Hepatocyte (in vitro differentiated cells): ENCODE measurements around the gene DIP2C. TPM values are rescaled to one million over a fixed set of nuclear protein-coding genes. Genes with fewer than 3 reads are reported as not detected.

Experiments used
- DNase-seq: peaks from one replicate; pipeline ENCODE4 v3.0.0-alpha.2; 2016; ENCODE audit warnings: low spot score
- H2AFZ ChIP-seq: fragments of 200-600 bp; sonication (generic); 2 replicates; pipeline ENCODE4 v1.6.0; 2016; ENCODE audit warnings: antibody characterized with exemption, mild to moderate bottlenecking
- H3K27ac ChIP-seq: fragments of 200-600 bp; sonication (generic); 2 replicates; pipeline ENCODE4 v1.5.1; 2016; ENCODE audit warnings: mild to moderate bottlenecking
- H3K27me3 ChIP-seq: fragments of 200-600 bp; sonication (generic); 2 replicates; pipeline ENCODE4 v1.6.1; 2016
- H3K36me3 ChIP-seq: fragments of 200-600 bp; sonication (generic); replicated peaks from 2 replicates; pipeline ENCODE4 v1.5.1; 2016; ENCODE audit warnings: low read depth; ENCODE audit not compliant: insufficient read depth
- H3K4me1 ChIP-seq: fragments of 200-600 bp; sonication (generic); 2 replicates; pipeline ENCODE4 v1.5.1; 2016; ENCODE audit warnings: mild to moderate bottlenecking, moderate library complexity; ENCODE audit not compliant: insufficient read depth
- H3K4me2 ChIP-seq: fragments of 200-600 bp; sonication (generic); 2 replicates; pipeline ENCODE4 v1.6.0; 2016
- H3K4me3 ChIP-seq: fragments of 200-600 bp; sonication (generic); 2 replicates; pipeline ENCODE4 v1.5.1; 2016; ENCODE audit warnings: mild to moderate bottlenecking
- H3K79me2 ChIP-seq: fragments of 200-600 bp; sonication (generic); 2 replicates; pipeline ENCODE4 v1.6.0; 2017; ENCODE audit warnings: mild to moderate bottlenecking
- H3K9me2 ChIP-seq: fragments of 200-600 bp; sonication (generic); replicated peaks from 2 replicates; pipeline ENCODE4 v1.6.0; 2017; ENCODE audit warnings: mild to moderate bottlenecking; ENCODE audit not compliant: insufficient read depth
- H3K9me3 ChIP-seq: fragments of 200-600 bp; sonication (generic); 2 replicates; pipeline ENCODE4 v1.5.1; 2016; ENCODE audit warnings: low read depth, mild to moderate bottlenecking
- H4K20me1 ChIP-seq: fragments of 200-600 bp; sonication (generic); 2 replicates; pipeline ENCODE4 v1.6.0; 2016; ENCODE audit warnings: mild to moderate bottlenecking; ENCODE audit not compliant: insufficient read depth, poor library complexity, severe bottlenecking
- CTCF ChIP-seq: fragments of 200-600 bp; sonication (generic); IDR thresholded peaks from 2 replicates; pipeline ENCODE4 v1.5.1; 2016; ENCODE audit warnings: antibody characterized with exemption, mild to moderate bottlenecking; ENCODE audit not compliant: poor library complexity
- EZH2 ChIP-seq: fragments of 200-600 bp; sonication (generic); IDR thresholded peaks from 2 replicates; pipeline ENCODE4 v1.6.1; 2016; ENCODE audit warnings: antibody characterized with exemption, mild to moderate bottlenecking, borderline replicate concordance
- EZH2phosphoT487 ChIP-seq: fragments of 200-600 bp; sonication (generic); IDR thresholded peaks from one replicate; pipeline ENCODE4 v1.6.1; 2018; ENCODE audit warnings: antibody characterized with exemption, mild to moderate bottlenecking, low read depth, moderate library complexity; ENCODE audit not compliant: unreplicated experiment, severe bottlenecking
- WGBS: methylation state at CpG from one replicate; pipeline ENCODE4 v1.1.6; 2016; ENCODE audit warnings: low lambda C conversion rate; ENCODE audit errors: missing lambda C conversion rate; 5-methylcytosine and 5-hydroxymethylcytosine counted together
- polyA plus RNA-seq: library from polyadenylated mRNA; unstranded; fragments of >200 nt; fragmentation: Nextera tagmentation; extraction: Ambion mirVana; gene quantifications from 2 replicates; pipeline ENCODE4 v1.2.1, GENCODE V29; 2016
- total RNA-seq: library from RNA; depleted of rRNA; stranded (reverse); fragments of >200 nt; gene quantifications from 2 replicates; pipeline ENCODE4 v1.2.3, GENCODE V29; 2014

Gene DIP2C
- total and polyA plus RNA-seq, 2 experiments from 2014 or later = 11.1 to 12.8 TPM

GRCh38 chr10:392705-393037 lies 296.8 kb downstream of the DIP2C start:
- WGBS = 97% methylated on average over 21 of the region's 21 CpGs
- no peaks in the 10 kb centered on the region for H3K9me2 ChIP-seq
- H3K4me3 ChIP-seq = no peak overlapping the region
- DNase-seq = no peak
- TF ChIP-seq EZH2phosphoT487 (no peak), EZH2 (no peak), CTCF (no peak)
- H3K4me2 ChIP-seq = no peak overlapping the region
- no peak overlapping the region for H2AFZ ChIP-seq
- H3K9me3 ChIP-seq = no peaks in the 10 kb centered on the region
- H4K20me1 ChIP-seq = no peaks in the 10 kb centered on the region
- H3K79me2 ChIP-seq = no peaks in the 10 kb centered on the region
- no peaks in the 10 kb centered on the region for H3K27me3 ChIP-seq
- H3K4me1 ChIP-seq = peaks cover 4% of the 10 kb centered on the region
- no peaks in the 10 kb centered on the region for H3K36me3 ChIP-seq
- H3K27ac ChIP-seq = no peak overlapping the region

DNA sequence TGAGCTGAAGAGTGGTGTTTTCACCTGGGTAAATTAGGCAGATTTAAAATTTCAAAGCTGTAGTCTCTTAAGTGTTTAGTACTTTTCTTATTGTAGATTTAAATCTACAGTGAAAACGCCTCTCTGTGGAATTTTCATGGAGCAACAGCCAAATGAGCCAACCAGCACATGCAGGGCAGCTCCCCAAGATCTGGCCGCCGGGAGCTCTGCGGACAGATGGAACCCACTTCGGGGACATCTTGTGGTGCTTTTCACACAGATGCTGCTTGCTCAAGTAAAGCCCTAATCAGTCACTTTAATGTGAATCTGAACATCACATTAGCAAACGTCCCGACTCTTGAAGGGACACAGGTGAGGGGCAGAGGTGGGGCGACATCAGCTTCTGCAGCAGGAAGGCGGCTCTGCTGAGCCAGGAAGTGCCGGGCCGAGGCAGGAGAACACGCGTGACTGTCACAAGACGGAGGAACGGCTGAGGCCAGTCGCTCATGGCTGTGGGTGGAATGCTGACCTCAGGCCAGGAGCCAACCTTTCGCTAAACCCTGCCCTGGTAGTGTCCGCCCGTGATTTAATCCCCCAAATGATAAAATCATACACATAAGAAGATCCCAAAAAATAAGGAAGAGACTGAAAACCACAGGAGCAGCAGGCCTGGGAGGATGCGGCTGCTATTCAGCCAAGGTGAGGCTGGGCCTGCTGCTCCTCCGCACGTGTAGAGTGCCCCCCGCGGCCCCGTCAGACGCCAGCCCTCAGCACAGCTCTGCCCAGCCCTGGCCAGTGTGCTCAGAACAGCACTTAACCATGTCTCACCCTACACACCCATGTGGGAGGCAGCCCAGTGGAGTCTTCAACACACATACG lies 297.4 kb downstream of the DIP2C start:
- no peaks in the 10 kb centered on the region for H4K20me1 ChIP-seq
- no peak overlapping the region for H3K4me2 ChIP-seq
- no peak overlapping the region for H3K27ac ChIP-seq
- H3K4me1 ChIP-seq = peaks cover 4% of the 10 kb centered on the region
- H3K9me2 ChIP-seq = no peaks in the 10 kb centered on the region
- WGBS = 91% methylated on average over 27 of the region's 27 CpGs
- H3K79me2 ChIP-seq = no peaks in the 10 kb centered on the region
- no peaks in the 10 kb centered on the region for H3K9me3 ChIP-seq
- no peak overlapping the region for H2AFZ ChIP-seq
- no peaks in the 10 kb centered on the region for H3K27me3 ChIP-seq
- H3K4me3 ChIP-seq = no peak overlapping the region
- H3K36me3 ChIP-seq = no peaks in the 10 kb centered on the region
- no peak for DNase-seq
- TF ChIP-seq EZH2 (no peak), EZH2phosphoT487 (no peak), CTCF (no peak)

DNA sequence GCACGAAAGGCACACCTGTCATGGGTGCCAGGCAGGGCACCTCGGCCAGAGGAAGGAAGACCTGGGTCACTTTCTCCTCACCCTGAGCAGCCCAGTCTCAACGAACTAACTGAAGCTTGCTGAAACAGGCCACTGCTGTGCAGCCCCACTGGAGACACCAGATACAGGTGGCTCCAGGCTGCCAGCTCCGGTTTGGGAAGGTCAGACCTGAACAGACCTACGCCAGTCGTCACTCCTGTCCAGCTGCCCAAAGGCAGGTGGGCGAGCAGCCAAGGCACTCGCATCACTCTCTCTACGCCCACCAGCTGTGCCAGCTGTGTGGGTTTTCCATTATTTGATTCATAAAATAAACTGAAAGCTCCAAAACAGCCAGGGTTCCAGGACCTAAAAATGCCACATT lies 298.2 kb downstream of the DIP2C start:
- no peaks in the 10 kb centered on the region for H3K9me3 ChIP-seq
- TF ChIP-seq EZH2phosphoT487 (no peak), CTCF (no peak), EZH2 (no peak)
- peaks cover 4% of the 10 kb centered on the region for H3K4me1 ChIP-seq
- WGBS = 89% methylated on average over 9 of the region's 9 CpGs
- no peak overlapping the region for H2AFZ ChIP-seq
- H3K27me3 ChIP-seq = no peaks in the 10 kb centered on the region
- no peaks in the 10 kb centered on the region for H4K20me1 ChIP-seq
- DNase-seq = no peak
- H3K9me2 ChIP-seq = no peaks in the 10 kb centered on the region
- no peaks in the 10 kb centered on the region for H3K79me2 ChIP-seq
- H3K4me2 ChIP-seq = no peak overlapping the region
- no peak overlapping the region for H3K4me3 ChIP-seq
- no peak overlapping the region for H3K27ac ChIP-seq
- H3K36me3 ChIP-seq = no peaks in the 10 kb centered on the region
